GM12891 (cell line): ENCODE data around the gene PPM1D.

Experiments used
- PAX5 ChIP-seq: IDR thresholded peaks from 2 replicates; pipeline ENCODE4 v1.6.1; 2011; ENCODE audit warnings: low read length, moderate library complexity, mild to moderate bottlenecking; ENCODE audit not compliant: insufficient read depth, severe bottlenecking
- POLR2A ChIP-seq: IDR thresholded peaks from 2 replicates; pipeline ENCODE4 v1.6.1; 2011; ENCODE audit warnings: low read depth, low read length, control low read depth
- POLR2AphosphoS5 ChIP-seq: IDR thresholded peaks from 2 replicates; pipeline ENCODE4 v1.6.1; 2011; ENCODE audit warnings: low read depth, low read length, control low read depth
- POU2F2 ChIP-seq: IDR thresholded peaks from 2 replicates; pipeline ENCODE4 v1.6.1; 2011; ENCODE audit warnings: low read depth, mild to moderate bottlenecking, control low read depth, low read length, moderate library complexity
- SPI1 ChIP-seq: IDR thresholded peaks from 2 replicates; pipeline ENCODE4 v1.6.1; 2011; ENCODE audit warnings: low read depth, low read length, control low read depth
- TAF1 ChIP-seq: IDR thresholded peaks from 2 replicates; pipeline ENCODE4 v1.6.1; 2011; ENCODE audit warnings: low read depth, low read length, control low read depth

- TF ChIP-seq POLR2AphosphoS5 (no peak), POLR2A (no peak), TAF1 (no peak), SPI1 (no peak), PAX5 (no peak), POU2F2 (no peak)
Observed at GRCh38 chr17:60562421-60562820, 37.6 kb upstream of the PPM1D start.
